SH-SY5Y (cell line): ENCODE data around the gene PAX7.

Experiments used
- GATA2 ChIP-seq: IDR thresholded peaks from 2 replicates; pipeline ENCODE4 v1.6.1; 2011; ENCODE audit warnings: mild to moderate bottlenecking, low read depth, low read length
- GATA3 ChIP-seq: IDR thresholded peaks from 2 replicates; pipeline ENCODE4 v1.6.1; 2011; ENCODE audit warnings: low read depth, mild to moderate bottlenecking, low read length, moderate library complexity

Gene PAX7

DNA sequence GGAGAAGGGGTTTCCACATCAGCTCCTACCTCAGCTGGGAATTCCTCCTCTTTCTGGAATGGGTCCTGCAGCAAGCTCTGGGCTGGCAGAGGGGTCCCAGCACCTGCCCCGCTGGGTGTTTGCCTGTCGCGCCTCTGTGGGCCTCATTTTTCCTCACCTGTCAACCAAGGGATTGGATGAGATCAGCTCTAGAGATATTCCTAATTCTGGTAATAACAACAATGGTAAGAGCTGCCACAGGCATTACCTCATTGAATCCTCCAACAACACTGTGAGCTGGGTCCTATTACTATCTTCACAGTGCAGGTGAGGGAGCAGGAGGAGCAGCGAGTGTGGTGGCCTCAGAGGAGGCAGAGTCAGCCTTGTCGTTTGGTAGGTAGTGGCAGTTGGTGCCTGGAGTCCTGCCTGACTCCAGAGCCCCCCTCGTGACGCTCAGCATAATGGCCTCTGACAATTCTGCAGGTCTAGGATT lies 23.3 kb upstream of the PAX7 start:
- TF ChIP-seq GATA2 (no peak), GATA3 (no peak)

DNA sequence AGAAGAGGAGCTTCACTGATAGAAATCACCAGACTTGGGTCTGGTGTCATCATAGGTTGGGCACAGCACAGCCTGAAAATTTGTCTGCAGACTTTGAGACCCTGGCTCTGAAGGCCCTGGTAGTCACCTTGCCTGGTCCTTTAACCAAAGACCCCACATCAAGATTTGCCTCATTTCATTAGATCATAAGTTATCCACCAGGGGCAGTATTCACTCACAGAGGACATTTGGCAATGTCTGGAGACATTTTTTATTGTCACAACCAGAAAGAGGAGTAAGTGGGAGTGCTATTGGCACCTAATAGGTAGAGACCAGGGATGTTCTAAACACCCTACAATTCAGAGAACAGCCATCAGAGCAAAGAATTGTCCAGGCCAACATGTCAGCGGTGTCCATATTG lies 22.1 kb upstream of the PAX7 start:
- TF ChIP-seq GATA3 (no peak), GATA2 (no peak)

DNA sequence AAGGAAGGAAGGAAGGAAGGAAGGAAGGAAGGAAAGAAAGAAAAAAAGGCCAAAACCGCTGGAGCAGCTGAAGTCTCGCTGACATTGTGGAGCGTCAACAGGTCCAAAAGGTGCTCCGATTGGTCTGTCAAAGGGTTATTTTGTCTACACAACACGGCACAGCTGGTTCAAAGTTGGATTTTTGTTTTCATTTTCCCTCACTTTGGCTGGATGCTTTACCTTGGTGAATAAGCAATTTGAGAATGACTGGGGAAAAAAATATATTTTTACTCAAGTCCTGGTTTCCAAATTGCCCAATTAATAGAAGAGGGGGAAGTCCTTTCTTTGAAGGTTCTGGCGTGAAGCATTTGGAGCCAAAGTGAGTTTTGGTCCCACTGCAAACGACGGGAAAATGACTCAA lies 19.3 kb upstream of the PAX7 start:
- no peak for TF ChIP-seq GATA2
- no peak for TF ChIP-seq GATA3

DNA sequence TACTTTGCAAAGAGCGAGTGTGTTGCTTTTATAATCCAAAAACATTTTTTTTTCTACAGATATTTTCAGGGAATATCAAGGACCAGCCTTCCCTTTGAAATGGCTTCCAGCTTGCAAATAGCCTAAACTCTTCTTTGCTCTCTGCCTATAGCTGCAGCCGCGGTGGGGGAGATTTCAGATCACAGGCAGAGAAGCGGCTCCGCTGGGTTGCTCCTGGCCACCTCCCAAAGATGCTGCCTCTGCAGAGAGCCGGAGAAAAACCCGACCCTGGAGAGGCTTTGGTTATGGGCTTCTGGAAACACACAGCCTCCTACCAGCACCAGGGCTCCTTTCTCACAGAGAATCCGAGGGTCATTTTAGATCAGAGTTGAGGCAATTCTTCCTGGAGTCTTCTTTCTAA lies 18.6 kb upstream of the PAX7 start:
- TF ChIP-seq GATA2 (no peak), GATA3 (no peak)

DNA sequence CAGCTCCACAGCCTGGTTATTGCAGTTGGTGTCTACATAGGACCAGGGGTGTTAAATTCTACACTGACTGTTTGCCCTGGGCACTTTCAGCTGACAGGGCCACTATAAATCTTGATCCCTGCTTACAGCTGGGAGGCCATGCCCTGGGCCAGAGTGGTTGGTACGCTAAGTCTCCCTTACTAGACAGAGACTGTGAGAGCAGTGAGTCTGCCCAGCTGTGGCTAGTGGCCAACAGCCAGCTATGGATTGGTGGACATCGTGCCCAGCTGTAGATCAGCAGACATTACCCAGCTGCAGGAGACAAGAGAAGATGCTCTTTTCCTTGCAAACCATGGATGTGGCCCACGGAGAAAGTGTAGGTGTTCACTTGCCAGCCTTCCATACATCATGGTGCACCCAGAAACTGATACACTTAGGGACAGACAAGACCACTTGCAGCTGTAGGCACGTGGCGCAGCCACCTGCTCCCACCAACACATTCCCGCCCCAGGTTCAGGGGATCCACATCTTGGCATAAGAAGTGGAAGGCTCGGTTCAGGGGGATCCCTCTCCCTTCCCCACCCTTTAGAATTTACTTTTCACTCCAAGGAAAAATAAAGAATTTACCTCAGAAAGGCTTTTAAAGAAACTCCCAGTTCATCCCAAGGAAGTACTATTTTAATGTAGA lies 16.4 kb upstream of the PAX7 start:
- TF ChIP-seq GATA3 (no peak), GATA2 (no peak)

DNA sequence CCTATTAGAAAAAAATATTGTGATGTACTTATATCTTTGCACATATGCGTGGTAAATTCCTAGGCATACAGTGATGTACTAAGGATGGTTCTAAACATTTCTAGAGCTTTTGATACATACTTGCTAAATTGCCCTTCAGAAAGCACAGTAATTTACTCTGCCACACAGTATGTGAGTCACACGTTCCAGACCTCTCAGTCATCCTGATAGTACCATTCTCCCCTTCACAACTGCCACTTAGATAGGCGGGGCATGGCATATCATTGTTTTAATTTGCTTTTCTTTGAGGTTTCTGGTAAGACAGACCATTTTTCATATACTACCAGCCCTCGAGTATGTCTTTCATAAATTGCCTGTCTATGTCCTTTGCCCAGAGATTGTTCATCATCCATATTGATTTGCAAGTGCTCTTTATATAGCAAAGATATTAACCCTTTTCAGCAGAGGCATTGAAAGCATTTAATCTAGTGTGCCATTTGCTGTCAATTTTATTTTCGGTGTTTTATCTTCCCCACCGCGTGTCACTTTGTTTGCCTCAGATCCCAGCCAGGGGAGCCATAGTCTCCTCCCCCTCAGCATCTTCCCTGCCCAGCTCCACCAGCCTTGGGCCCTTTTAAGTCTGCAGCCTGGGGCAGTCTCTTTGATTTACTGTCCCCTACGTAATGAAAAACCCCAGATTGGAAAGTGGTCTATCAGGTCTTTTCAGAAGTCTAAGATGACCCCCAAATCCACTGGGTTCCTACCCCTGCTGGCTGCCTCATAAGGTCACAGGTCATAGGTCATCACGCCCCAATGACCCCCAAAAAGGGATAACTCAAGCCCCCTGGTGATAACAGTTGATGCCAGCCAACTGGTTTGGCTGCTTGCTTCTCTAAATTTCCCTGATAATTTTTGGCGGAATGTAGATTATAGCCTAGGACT lies 11.8 kb upstream of the PAX7 start:
- TF ChIP-seq GATA3 (no peak), GATA2 (no peak)

DNA sequence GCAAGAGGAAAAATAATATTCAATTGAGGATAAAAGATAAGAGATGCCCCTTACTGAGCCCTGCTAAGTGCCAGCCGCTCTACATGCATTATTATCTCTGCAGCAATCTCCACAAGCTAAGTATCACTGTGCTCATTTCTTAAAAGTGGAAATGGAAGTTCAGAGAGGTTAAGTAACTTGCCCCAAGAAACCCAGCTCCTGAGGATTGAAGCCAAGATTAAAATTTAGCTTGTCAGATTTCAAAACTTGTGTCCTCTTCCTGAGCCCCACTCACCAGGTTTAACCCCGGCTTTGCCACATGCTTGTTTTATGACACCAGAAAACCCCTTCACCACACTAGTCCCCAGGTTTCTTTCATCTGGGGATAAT lies 11.2 kb upstream of the PAX7 start:
- TF ChIP-seq GATA3 (no peak), GATA2 (peak; percentile 11; the same call in 1 of the 2 replicates)

DNA sequence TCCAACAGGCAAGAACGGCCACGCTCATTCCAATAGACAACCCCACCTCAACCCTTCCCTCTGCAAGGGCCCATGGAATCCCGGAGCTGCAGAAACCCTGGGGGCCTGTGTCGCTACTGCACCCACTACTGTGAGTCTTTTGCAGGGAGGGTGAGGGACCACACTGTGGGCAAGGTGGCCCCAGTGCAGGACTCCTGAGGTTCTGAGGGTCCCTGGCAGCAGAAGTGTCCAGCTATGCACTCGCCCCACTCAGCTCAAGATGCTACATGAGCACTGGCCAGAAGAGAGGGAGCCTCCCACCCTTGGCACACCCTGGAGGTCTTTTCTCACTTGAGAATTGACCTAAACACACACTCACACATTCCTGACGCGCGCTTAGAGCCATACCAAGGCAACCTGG lies 2.1 kb upstream of the PAX7 start:
- TF ChIP-seq GATA3 (no peak), GATA2 (no peak)

DNA sequence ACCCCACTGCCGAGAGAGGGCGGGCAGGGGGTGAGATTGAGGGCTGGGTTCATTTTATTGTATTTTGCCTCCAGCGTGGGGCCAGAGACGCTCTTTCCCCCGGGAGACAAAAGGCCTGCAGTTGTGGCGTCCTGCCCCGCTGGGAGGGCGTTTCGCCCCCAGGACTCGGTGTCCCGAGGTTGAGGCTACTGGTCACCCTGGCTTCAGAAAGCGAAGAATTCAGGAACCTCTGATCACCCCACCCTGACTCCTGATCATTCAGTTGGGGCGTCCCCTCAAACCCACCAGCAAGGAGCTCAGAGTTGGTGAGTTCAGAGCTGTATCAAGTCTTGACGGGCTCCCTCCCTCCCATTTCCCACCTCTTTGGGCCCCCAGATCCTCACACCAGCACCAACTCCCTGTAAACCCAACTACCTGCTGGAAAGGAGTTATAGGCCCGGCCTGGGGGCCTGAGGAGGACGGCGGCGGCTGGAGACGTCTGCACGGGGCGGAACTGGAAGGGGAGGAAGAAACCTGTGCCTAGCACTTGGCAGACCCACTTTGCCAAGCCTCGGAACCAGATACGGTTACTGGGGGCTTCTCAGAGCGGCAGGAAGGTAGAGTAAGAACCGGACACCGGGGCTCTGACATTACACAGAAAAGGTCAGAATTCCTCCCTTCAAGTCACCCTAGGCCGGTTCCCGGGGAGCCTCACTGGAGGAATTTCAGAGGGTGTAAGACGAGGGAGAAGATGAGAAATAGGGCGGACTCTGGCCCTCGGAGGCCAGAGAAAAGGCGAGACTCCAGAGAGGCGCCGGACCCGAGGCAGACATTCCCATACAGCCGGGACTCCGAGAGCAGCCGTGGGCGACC lies 761 bp upstream of the PAX7 start:
- TF ChIP-seq GATA3 (no peak), GATA2 (no peak)

DNA sequence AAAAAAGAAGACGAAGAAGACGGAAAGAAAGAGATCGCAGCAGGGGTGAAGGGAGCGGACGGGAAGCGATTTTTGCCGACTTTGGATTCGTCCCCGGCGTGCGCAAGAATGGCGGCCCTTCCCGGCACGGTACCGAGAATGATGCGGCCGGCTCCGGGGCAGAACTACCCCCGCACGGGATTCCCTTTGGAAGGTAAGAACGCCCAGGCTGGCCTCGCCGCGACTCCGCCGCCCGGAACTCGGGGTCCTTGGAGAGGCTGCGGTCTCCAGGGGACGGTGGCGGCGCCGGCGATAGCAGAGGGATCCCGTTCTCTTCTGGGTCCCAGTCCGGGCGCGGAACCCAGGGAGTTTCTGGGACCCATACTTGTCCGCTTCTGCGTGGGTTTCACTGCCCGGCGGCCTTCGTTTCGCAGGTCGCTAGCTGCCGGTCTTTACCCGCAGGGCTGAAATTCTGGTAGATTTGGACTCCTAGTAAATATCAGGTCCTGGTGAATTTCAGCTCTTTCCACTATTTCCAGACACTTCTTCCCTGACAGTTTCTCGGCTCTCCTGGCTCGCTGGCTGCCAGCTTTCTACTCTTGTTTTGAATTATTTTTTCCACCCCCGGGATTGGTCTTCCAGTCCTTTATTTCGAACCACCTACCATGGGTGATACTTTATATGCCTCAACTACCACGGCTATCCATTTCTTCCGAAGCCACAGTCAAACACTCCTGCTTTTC lies 1.0 kb downstream of the PAX7 start:
- TF ChIP-seq GATA3 (no peak), GATA2 (no peak)

DNA sequence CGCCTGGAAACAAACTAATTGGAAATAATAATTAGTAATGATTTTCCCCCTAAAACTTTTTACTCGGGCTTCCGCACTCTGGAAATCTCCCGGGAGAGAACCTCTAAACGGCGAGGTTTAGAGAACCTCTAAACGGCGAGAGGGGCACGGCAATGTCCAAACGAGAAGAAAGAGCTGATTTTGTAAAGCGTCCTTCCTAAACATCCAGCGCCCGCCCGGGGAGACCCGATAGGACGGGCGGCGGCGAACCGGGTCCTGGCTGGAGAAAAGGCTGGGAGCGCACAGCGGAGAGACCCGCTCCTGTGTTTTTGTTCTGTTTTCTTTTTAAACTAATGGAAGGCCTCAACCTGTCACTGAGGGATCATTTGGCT lies 1.6 kb downstream of the PAX7 start:
- TF ChIP-seq GATA2, result no peak
- no peak for TF ChIP-seq GATA3

DNA sequence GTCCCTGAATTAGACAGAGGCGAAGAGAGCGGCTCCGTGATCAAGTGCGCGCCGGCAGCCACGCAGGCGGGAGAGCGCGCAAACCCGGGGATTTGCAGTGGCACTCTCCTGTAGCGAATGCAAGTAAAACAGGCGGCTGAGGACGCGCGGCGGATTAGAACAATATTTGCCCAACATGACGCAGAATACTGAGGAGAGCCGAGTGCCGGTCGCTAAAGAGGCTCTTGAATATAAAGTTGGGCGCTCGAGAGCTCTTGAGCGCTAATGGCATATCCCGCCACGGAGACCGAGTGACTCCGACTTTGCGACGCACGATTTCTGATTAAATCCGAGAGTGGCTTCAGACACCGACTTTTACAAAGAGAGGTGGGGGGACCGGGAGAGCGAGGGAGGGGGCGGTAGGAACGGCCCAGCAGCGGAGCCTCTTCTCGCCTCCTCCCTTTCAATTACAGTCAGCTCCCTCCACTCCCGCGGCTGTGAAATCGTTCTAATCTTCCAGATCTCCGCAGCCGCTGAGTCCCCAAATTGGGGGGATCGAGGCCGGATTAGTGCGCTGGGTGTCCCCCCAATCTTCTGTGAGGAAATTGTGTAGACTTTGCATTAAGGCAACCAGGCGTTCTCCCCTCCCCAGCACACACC lies 2.3 kb downstream of the PAX7 start:
- TF ChIP-seq GATA3 (no peak), GATA2 (peak; percentile 62)

DNA sequence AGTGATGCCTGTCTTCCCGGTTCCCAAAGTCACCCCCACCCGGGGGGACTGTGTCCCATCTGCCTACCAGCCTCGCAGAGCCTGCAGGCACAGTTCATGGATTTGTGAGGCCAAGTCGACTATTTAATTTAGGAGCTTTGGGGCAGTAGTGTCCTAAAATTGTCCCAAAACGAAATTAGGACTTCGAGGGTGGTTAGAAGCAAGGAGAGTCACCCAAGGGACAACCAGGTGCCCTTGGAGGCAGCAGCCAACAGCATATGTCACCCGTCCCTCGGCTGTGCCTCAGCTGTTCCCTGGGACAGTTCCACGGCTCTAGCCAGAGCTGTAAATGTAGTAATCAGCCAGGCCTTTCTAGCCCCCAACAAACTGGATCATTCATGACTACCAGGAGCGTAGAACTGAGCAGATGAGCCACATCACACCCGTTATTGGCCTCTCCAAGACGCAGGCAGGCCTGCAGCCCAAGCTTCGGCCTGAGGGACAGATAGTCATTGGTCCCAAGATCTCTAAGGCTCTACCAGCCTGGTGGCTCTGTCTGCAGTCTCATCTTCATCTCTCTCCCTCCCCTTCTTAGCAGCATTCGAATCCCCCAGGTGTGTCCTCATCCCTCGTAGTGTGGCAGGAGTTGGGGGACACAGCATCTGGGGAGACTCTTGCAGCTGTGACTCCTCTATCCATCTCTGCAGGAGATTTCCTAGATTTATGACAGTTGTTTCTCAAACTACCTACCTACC lies 2.9 kb downstream of the PAX7 start:
- TF ChIP-seq GATA2, result no peak
- no peak for TF ChIP-seq GATA3
